Stimulated activated naive CD4-positive, alpha-beta T cell (primary cell): ENCODE data around the gene NAA35.
"Not testable (repeated sequence)": the region's sequence is repeated elsewhere in the genome, so short reads cannot be mapped to it uniquely, and the experiment has no call there.

ENCODE experiments used
- DNase-seq, 6 experiments: peaks; one replicate each; lab custom pipeline; 2025; lab: John Stamatoyannopoulos, UW

NAA35 gene

DNA sequence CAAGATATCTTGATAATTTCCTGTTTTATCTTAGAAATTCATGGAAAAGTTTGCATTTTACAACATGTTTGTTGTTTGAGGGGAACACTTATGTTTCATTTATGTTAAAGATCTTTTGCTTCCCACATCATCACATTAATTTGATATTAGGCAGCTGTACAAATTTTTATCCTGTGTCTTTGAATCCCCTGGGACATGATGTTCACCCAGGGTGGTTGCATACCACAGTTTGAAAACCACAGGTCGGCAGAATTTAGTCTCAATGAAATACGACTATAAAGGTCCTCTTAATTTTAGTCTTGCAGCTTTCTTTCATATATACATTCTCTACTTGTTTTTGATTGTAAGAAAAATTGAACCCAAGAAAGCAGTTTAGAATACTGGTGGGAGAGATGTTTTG, 3.7 kb downstream of the NAA35 start:
- no peak for DNase-seq

GRCh38 chr9:85949586-85950335, 8.8 kb downstream of the NAA35 start:
- no peak for DNase-seq

DNA sequence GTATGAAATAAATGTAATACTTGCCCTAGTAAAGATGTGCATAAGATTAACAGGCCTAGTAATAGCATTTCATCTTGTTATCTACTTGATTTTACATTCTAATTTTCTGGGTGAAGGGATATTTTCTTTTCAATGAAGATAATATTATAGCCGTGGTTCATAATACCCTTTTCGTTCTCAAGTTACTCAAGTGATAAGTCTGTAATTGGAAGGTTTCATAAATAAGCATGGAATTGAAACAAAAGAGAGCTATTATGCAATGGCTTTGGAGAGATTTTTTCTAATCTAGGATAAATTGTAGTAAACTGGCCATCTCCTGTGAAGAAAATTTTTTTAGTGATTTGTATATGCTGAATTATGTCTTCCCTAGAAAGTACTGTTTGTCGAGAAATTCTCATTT, 19.0 kb downstream of the NAA35 start:
- DNase-seq: no peak

GRCh38 chr9:85960688-85961093, 19.7 kb downstream of the NAA35 start:
- DNase-seq: no peak

DNA sequence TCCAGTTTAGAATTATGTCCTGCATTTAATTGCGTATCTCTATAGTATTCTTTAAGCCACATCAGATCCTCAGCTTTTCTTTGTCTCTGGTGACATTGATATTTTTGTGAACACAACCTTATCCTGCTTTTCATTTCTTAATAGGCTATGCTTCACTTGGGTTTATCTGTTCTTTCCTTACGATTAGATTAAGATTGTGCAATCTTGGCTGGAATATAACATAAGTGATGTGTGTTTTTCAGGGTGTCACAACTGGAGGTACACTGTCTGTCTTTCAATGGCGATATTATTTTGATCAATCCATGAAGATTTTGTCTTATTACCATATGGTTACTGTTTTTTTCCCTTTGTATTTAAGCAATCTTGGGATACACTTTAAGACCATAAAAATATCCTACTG, 23.6 kb downstream of the NAA35 start:
- DNase-seq: no peak

GRCh38 chr9:85964949-85965348, 24.0 kb downstream of the NAA35 start:
- no peak for DNase-seq

DNA sequence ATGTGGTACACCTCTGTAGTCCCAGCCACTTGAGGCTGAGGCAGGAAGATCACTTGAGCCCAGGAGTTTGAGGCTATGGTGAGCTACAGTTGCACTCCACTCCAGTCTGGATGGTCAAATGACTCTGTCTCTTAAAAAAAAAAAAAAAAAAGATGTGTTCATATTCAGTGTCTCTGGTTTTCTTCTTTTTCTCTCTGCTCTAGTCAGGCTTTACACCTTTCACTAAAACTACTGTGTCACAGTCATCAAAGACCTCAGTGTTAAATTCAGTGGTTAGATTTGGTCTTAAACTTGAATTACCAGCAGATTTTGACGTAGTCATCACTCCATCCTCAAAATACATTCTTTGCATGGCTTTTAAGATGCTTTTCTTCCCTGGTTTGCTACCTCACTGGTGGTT, 28.8 kb downstream of the NAA35 start:
- DNase-seq: no peak

DNA sequence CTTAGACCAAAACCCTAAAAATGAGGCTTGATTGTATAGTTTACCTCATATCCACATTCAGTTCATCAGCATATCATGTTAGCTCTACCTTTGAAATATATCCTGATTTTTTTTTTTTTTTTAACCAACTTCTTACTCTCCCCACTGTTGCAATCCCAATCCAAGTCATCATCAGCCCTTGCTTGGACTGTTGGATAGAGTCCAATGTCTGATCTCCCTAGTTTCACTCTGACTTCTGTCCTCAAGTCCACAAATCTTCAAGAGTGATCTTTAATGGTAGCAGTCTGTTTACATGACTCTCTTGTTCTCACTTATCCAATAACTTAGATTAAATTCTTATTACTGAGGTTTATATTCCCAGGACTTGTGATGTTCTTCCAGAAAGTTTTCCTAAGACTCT, 30.8 kb downstream of the NAA35 start:
- DNase-seq: no peak

GRCh38 chr9:85973238-85973637, 32.3 kb downstream of the NAA35 start:
- DNase-seq: no peak

- DNase-seq: not testable (repeated sequence)
Observed at GRCh38 chr9:85974055-85974547, 33.2 kb downstream of the NAA35 start.

- no peak for DNase-seq
Observed at GRCh38 chr9:85978496-85978895, 37.5 kb downstream of the NAA35 start.

GRCh38 chr9:85981369-85981768, 40.4 kb downstream of the NAA35 start:
- no peak for DNase-seq

GRCh38 chr9:85984457-85984856, 43.5 kb downstream of the NAA35 start:
- no peak for DNase-seq

GRCh38 chr9:85987236-85987635, 46.3 kb downstream of the NAA35 start:
- no peak for DNase-seq

- no peak for DNase-seq
Observed at GRCh38 chr9:85994191-85994590, 53.2 kb downstream of the NAA35 start.

DNA sequence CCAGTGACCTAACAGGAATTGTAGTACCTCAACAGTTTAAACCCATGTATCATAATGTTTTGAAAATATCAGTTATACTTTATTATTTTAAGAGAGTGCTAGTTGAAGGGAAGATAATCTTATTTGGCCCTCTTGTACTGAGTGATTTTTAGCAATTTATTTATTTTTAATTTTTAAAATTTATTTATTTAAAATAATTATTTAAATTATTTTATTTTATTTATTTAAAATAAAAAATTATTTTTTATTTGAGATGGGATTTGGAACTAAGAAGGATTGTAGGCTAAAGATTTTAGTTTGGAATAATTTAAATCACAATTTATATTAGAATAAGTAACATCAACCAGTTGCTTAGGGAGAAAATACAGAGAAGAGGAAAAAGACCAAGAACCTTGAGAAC, 54.2 kb downstream of the NAA35 start:
- no peak for DNase-seq

DNA sequence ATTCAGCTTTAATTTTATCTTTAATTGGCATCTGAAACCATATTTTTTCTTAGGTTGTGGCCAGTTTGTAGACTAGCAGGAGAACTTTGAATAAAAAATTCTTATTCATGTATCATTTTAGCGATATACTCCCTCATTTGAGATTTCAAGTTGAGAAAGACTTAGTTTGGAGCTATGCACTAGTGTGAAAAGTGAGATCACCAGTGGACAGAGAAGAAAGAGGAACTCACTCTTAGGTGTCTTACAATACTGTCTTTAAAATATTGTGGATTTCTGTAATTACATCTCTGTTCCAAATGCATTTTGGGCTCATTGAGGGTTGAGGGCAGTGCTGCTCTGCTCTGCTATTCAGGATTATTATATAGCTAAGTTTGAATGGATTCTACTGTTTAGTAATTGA, 54.7 kb downstream of the NAA35 start:
- no peak for DNase-seq

DNA sequence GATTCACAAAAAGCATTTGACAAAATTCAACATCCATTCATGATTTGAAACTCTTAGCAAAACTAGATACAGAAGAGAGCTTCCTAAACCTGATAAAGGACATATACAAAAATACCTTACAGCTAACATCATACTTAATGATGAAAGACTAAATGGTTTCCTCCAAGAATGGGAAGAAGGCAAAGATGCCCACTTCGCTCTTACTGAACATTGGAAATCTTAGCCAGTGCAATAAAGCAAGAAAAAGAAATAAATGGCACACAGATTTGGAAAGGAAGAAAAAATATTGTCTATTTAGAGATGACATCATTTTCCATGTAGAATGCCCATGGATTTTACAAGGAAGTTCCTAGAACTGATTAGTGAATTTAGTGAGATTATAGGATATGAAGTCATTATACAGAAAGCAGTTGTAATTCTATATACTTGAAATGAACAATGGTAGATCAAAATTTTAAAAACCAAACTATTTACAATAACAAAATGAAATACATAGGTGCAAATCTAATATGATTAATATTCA, 64.4 kb downstream of the NAA35 start:
- no peak for DNase-seq

- DNase-seq: no peak
Observed at GRCh38 chr9:86009133-86009532, 68.2 kb downstream of the NAA35 start.

GRCh38 chr9:86020731-86021130, 79.8 kb downstream of the NAA35 start:
- DNase-seq: no peak

DNA sequence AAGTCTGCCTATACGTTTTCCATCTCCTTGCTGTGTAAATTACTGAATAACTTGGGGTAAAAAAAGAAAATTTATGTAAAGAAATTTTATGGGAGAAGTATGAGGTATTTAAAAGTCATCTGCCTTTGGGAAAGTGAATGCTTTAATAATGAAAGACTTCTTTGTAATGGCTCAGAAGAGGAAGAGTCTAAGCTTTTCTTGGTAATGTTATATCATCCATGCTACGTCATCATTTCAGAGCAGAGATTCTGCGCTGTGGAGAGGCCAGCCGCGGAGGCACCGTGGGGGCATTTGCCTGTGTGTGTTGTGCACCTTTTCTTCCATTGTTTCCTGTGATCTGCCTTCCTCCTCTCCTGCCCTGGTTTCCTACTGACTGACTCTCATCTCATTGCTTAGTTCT, 80.2 kb downstream of the NAA35 start:
- no peak for DNase-seq

DNA sequence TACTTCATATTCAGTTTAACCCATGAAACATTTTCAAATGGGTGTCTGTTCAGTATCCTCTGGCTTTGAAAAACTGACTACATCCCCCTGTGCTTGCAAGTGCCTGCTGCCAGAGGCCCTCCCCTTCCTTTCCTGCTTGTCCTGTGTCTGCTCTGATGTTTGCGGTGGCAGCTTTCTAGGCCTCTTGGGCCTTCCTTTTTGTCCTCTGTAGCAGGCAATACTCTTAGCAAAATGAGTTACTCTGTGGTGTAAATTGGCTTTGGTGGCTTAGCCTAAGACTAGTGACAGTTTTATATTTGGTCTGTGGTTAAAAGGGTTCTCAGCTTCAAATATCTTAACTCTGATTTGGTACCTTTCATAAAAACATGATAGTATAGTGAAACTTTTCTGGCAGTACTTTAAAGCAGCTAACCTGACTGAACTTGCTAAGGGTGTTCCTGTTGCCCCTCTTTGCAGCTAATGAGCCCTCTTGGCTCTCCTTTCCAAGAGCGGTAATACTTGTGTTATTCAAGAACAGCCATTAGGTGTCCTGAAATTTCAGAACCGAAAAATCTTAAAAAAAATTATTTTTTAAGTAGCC, 81.8 kb downstream of the NAA35 start:
- DNase-seq: peak in 2 of 6 experiments; percentile 8 to 10

DNA sequence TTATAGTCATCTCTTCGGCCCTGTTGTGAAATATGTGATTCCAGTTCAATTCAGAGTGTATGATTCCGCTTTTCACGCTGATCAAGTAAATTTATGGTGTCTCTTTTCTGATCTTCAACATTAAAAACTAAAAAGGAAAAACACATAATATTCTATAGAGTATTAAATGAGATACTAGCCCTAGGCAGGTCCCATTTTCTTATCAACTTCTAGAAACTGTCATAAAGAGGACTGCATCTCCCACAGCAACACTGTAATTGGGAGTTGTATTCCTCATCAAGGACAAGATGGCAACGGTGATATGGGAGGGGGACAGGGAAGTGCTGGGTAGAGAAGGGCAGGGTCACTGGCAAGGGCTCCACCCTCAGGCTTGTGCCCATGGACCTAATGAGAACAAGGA, 86.8 kb downstream of the NAA35 start:
- DNase-seq: no peak
